Measurements from ENCODE around the gene ZC3H12A.

ZC3H12A gene

DNA sequence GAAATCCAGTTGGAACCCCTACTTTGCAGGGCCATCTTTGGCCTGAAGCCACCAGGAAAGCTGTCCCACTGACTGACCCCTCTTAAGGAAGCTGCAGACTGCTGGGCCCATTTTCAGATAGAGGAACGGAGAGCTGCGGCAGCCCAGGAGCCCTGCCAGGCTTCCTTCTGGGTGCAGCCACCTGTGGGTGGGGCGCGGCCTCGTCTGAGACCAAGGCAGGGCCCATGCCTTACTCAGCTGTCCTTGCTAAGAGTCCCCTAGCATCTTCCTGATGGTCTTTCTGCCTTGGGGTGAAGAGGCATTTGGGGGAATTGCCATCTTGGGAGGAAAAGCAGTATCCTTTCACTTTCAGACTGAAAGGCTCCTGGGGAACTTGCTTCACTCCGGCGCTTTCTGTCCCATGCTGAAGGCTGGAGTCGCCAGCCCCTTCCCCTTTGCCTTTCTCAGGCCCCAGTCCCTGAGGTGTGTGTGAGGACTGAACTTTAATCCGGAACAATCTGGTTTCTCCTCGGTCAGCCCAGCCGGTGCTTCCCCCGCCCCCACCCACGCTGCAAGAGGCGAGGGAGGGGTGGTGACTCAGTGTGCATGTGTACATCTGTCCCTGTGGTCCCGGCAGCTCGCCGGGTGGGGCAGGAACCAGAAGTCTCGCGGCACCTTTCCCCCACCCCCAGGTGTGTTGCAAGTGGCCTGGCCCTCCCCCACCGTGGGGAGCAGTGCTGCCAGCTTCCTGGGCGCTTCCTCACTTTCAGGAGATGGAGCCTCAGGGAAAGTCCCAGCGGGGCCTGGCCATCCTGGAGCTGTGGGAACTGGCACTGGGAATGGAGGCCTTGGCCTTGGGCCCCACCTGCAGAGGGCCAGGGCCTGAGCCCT, 5.1 kb downstream of the ZC3H12A start:
- H3K4me1 ChIP-seq (ENCODE audit: control insufficient read depth, insufficient read depth, low read length) = peaks cover 27% of the 10 kb centered on the region
- no peak overlapping the region for H3K4me3 ChIP-seq (ENCODE audit: low read depth, low read length)
- H3K27me3 ChIP-seq (ENCODE audit: control insufficient read depth, insufficient read depth, low read length) = no peaks in the 10 kb centered on the region
- no peaks in the 10 kb centered on the region for H3K9me3 ChIP-seq (ENCODE audit: control insufficient read depth, insufficient read depth, low read length)
- H3K36me3 ChIP-seq (ENCODE audit: control insufficient read depth, insufficient read depth, low read length) = peaks cover 58% of the 10 kb centered on the region
- no peak overlapping the region for H3K9ac ChIP-seq (ENCODE audit: low read depth, low read length)
- H3K27ac ChIP-seq (ENCODE audit: low read depth, low read length) = peak overlapping the region; percentile 4

DNA sequence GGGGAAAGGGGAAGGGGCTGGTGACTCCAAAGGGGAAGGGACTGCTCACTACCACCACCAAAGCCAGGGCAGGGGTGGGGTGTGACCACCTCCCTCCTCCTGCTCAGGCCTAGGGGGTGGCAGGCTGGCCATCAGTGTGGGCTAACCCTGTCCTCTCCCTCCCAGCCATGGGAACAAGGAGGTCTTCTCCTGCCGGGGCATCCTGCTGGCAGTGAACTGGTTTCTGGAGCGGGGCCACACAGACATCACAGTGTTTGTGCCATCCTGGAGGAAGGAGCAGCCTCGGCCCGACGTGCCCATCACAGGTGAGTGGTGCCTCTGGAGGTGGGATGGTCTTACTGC, 5.7 kb downstream of the ZC3H12A start:
- Histone ChIP-seq H3K36me3 (ENCODE audit: control insufficient read depth, insufficient read depth, low read length) (peaks cover 58% of the 10 kb centered on the region), H3K4me3 (ENCODE audit: low read depth, low read length) (no peak overlapping the region), H3K27me3 (ENCODE audit: control insufficient read depth, insufficient read depth, low read length) (no peaks in the 10 kb centered on the region), H3K9me3 (ENCODE audit: control insufficient read depth, insufficient read depth, low read length) (no peaks in the 10 kb centered on the region), H3K9ac (ENCODE audit: low read depth, low read length) (no peak overlapping the region), H3K27ac (ENCODE audit: low read depth, low read length) (no peak overlapping the region), H3K4me1 (ENCODE audit: control insufficient read depth, insufficient read depth, low read length) (peaks cover 25% of the 10 kb centered on the region)

- peaks cover 55% of the 10 kb centered on the region for H3K36me3 ChIP-seq (ENCODE audit: control insufficient read depth, insufficient read depth, low read length)
- H3K9me3 ChIP-seq (ENCODE audit: control insufficient read depth, insufficient read depth, low read length) = no peaks in the 10 kb centered on the region
- no peak overlapping the region for H3K4me3 ChIP-seq (ENCODE audit: low read depth, low read length)
- H3K9ac ChIP-seq (ENCODE audit: low read depth, low read length) = no peak overlapping the region
- H3K27ac ChIP-seq (ENCODE audit: low read depth, low read length) = no peak overlapping the region
- H3K4me1 ChIP-seq (ENCODE audit: control insufficient read depth, insufficient read depth, low read length) = peaks cover 21% of the 10 kb centered on the region
- no peaks in the 10 kb centered on the region for H3K27me3 ChIP-seq (ENCODE audit: control insufficient read depth, insufficient read depth, low read length)
These were observed 6.4 kb downstream of the ZC3H12A start for GRCh38 chr1:37480581-37481288.

- Histone ChIP-seq H3K9me3 (ENCODE audit: control insufficient read depth, insufficient read depth, low read length) (no peaks in the 10 kb centered on the region), H3K27me3 (ENCODE audit: control insufficient read depth, insufficient read depth, low read length) (no peaks in the 10 kb centered on the region), H3K4me3 (ENCODE audit: low read depth, low read length) (no peak overlapping the region), H3K27ac (ENCODE audit: low read depth, low read length) (no peak overlapping the region), H3K9ac (ENCODE audit: low read depth, low read length) (no peak overlapping the region), H3K4me1 (ENCODE audit: control insufficient read depth, insufficient read depth, low read length) (peaks cover 18% of the 10 kb centered on the region), H3K36me3 (ENCODE audit: control insufficient read depth, insufficient read depth, low read length) (peaks cover 53% of the 10 kb centered on the region)
These were observed 7.1 kb downstream of the ZC3H12A start for GRCh38 chr1:37481289-37482003.

DNA sequence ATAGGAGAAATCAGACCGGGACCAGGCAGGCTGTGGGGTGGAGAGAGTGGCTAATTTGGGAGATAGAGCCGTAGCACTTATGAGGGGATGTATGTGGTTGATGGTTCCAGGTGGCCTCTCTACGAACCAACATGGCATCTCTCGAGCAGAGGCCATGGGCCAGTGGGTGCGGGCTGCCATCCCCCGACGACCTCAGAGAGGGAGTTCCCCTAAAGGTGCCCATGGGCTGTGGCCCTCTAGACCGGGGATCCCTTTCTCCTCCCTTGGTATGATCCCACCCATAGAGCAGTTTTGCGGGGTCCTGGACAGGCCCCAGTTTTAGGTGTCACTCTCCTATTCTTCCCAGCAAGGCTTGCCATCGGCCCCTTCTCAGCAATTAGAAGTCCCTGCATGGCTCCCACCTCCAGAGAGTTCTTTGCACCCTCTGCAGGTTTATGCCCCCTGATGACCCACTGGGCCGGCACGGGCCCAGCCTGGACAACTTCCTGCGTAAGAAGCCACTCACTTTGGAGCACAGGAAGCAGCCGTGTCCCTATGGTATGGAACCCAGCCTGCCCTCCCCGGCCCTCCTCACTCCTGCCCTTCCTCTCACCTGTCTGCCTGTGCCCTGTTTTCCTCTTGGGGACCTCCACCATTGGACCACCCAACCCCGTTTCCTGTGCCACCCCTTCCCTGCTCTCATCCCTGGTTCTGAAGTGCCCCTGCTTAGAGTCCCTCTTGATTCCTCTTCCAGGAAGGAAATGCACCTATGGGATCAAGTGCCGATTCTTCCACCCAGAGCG, 7.8 kb downstream of the ZC3H12A start:
- Histone ChIP-seq H3K4me1 (ENCODE audit: control insufficient read depth, insufficient read depth, low read length) (peaks cover 12% of the 10 kb centered on the region), H3K36me3 (ENCODE audit: control insufficient read depth, insufficient read depth, low read length) (peaks cover 53% of the 10 kb centered on the region), H3K9me3 (ENCODE audit: control insufficient read depth, insufficient read depth, low read length) (no peaks in the 10 kb centered on the region), H3K9ac (ENCODE audit: low read depth, low read length) (no peak overlapping the region), H3K4me3 (ENCODE audit: low read depth, low read length) (no peak overlapping the region), H3K27ac (ENCODE audit: low read depth, low read length) (no peak overlapping the region), H3K27me3 (ENCODE audit: control insufficient read depth, insufficient read depth, low read length) (no peaks in the 10 kb centered on the region)

GRCh38 chr1:37482796-37483744, 8.7 kb downstream of the ZC3H12A start:
- H3K36me3 ChIP-seq (ENCODE audit: control insufficient read depth, insufficient read depth, low read length) = peaks cover 51% of the 10 kb centered on the region
- no peak overlapping the region for H3K9ac ChIP-seq (ENCODE audit: low read depth, low read length)
- no peaks in the 10 kb centered on the region for H3K9me3 ChIP-seq (ENCODE audit: control insufficient read depth, insufficient read depth, low read length)

GRCh38 chr1:37483785-37484184, 9.4 kb downstream of the ZC3H12A start:
- Histone ChIP-seq H3K4me1 (ENCODE audit: control insufficient read depth, insufficient read depth, low read length) (0 out of 2 replicates have a peak, but pooled peaks cover 3% of the 10 kb centered on the region), H3K9ac (ENCODE audit: low read depth, low read length) (no peak overlapping the region), H3K9me3 (ENCODE audit: control insufficient read depth, insufficient read depth, low read length) (no peaks in the 10 kb centered on the region), H3K4me3 (ENCODE audit: low read depth, low read length) (no peak overlapping the region), H3K27me3 (ENCODE audit: control insufficient read depth, insufficient read depth, low read length) (no peaks in the 10 kb centered on the region), H3K27ac (ENCODE audit: low read depth, low read length) (no peak overlapping the region), H3K36me3 (ENCODE audit: control insufficient read depth, insufficient read depth, low read length) (peaks cover 51% of the 10 kb centered on the region)

More at GRCh38 chr1:37482796-37483744, 8.7 kb downstream of the ZC3H12A start:
- peaks cover 3% of the 10 kb centered on the region for H3K4me1 ChIP-seq (ENCODE audit: control insufficient read depth, insufficient read depth, low read length)
- no peak overlapping the region for H3K4me3 ChIP-seq (ENCODE audit: low read depth, low read length)
- H3K27me3 ChIP-seq (ENCODE audit: control insufficient read depth, insufficient read depth, low read length) = no peaks in the 10 kb centered on the region
- H3K27ac ChIP-seq (ENCODE audit: low read depth, low read length) = no peak overlapping the region

GRCh38 chr1:37484325-37485051, 10.1 kb downstream of the ZC3H12A start:
- H3K9me3 ChIP-seq (ENCODE audit: control insufficient read depth, insufficient read depth, low read length) = no peaks in the 10 kb centered on the region
- H3K9ac ChIP-seq (ENCODE audit: low read depth, low read length) = no peak overlapping the region
- H3K27me3 ChIP-seq (ENCODE audit: control insufficient read depth, insufficient read depth, low read length) = no peaks in the 10 kb centered on the region
- H3K36me3 ChIP-seq (ENCODE audit: control insufficient read depth, insufficient read depth, low read length) = peaks cover 45% of the 10 kb centered on the region
- H3K4me1 ChIP-seq (ENCODE audit: control insufficient read depth, insufficient read depth, low read length) = no peaks in the 10 kb centered on the region
- H3K27ac ChIP-seq (ENCODE audit: low read depth, low read length) = no peak overlapping the region
- H3K4me3 ChIP-seq (ENCODE audit: low read depth, low read length) = no peak overlapping the region

DNA sequence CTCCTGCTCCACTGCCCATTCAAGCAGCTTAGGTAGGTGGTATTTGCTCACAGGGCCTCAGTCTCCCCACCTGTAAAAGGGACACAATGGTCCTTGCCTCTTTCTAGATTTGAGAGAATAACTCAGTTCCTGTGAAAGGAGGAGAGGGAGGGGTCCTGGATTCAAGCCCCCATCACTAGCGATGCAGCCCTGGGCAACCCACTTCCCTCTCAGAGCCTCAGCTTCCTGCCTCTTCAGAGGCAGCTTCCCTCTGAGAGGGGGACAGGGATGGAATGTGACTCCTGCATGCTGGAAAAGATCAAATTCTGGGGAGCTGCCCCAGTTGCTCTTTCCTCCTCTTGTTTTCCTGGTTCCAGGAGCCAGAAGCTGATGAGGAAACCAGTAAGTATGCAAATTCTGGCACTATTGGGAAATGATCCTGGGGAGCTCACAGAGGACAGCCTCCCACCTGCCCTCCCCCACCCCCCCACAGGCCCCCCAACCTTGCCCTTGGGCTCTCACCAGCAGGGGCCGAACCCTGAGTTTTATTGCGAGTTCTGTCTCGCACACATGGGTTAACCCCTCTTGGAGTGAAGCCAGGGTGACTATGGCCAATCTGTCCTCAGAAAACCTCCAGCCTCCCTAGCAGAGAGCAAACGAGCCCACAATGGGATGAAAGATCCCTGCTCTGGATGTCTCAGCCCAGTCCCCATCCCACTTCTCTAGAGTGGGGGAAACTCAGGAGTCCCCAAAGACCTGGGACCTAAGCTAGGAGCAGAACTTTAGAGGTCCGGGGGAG, 11.7 kb downstream of the ZC3H12A start:
- Histone ChIP-seq H3K9me3 (ENCODE audit: control insufficient read depth, insufficient read depth, low read length) (no peaks in the 10 kb centered on the region), H3K27ac (ENCODE audit: low read depth, low read length) (no peak overlapping the region), H3K9ac (ENCODE audit: low read depth, low read length) (no peak overlapping the region)

More for the DNA sequence above, 11.7 kb downstream of the ZC3H12A start:
- Histone ChIP-seq H3K36me3 (ENCODE audit: control insufficient read depth, insufficient read depth, low read length) (peaks cover 38% of the 10 kb centered on the region), H3K27me3 (ENCODE audit: control insufficient read depth, insufficient read depth, low read length) (no peaks in the 10 kb centered on the region), H3K4me3 (ENCODE audit: low read depth, low read length) (no peak overlapping the region), H3K4me1 (ENCODE audit: control insufficient read depth, insufficient read depth, low read length) (no peaks in the 10 kb centered on the region)
